Kidney (tissue), 14 donors: ENCODE results near the gene CDS2. TPM values are rescaled to one million over a fixed set of nuclear protein-coding genes. Genes with fewer than 3 reads are reported as not detected.

ENCODE experiments used
- DNase-seq, 5 donors: peaks; one replicate each; pipeline ENCODE4 v3.0.0-alpha.2; 2013 to 2020
- FAIRE-seq: peaks from 2 replicates; lab custom pipeline; 2012; peaks lifted over from hg19 to GRCh38; lab: Jason Lieb, UNC
- H3K27ac ChIP-seq, 2 donors: one replicate each; pipeline ENCODE4 v1.7.0; 2013; ENCODE audit warnings: low read depth in 2 of 2, low read length in 2 of 2, inconsistent platforms in 1 of 2
- H3K27me3 ChIP-seq: one replicate; pipeline ENCODE4 v1.7.1; 2013; ENCODE audit warnings: low read length, inconsistent platforms; ENCODE audit not compliant: control insufficient read depth, insufficient read depth
- H3K36me3 ChIP-seq, 3 donors: one replicate each; pipeline versions ENCODE4 v1.7.0 to v1.7.1; 2013; ENCODE audit warnings: low read length in 3 of 3, control low read depth in 1 of 3, inconsistent platforms in 1 of 3; ENCODE audit not compliant: insufficient read depth in 3 of 3, control insufficient read depth in 2 of 3
- H3K4me1 ChIP-seq, 3 donors: one replicate each; pipeline versions ENCODE4 v1.7.0 to v1.7.1; 2013; ENCODE audit warnings: low read length in 3 of 3, inconsistent platforms in 1 of 3, low read depth in 1 of 3; ENCODE audit not compliant: control insufficient read depth in 2 of 3, insufficient read depth in 2 of 3
- H3K4me3 ChIP-seq, 3 donors: one replicate each; pipeline versions ENCODE4 v1.7.0 to v1.8.1; 2013; ENCODE audit warnings: low read length in 3 of 3, control low read depth in 1 of 3, inconsistent platforms in 1 of 3
- H3K9ac ChIP-seq, 3 donors: one replicate each; pipeline versions ENCODE4 v1.7.0 to v1.7.1; 2013; ENCODE audit warnings: low read length in 3 of 3, control low read depth in 1 of 3, inconsistent platforms in 1 of 3
- H3K9me3 ChIP-seq, 3 donors: one replicate each; pipeline versions ENCODE4 v1.7.0 to v1.7.1; 2013; ENCODE audit warnings: low read length in 3 of 3, control low read depth in 1 of 3, inconsistent platforms in 1 of 3; ENCODE audit not compliant: control insufficient read depth in 2 of 3, insufficient read depth in 1 of 3
- intact Hi-C: fragments of 100-400 bp; cut with DNase I; formaldehyde crosslinking; loops from one replicate; pipeline ENCODE4 v1.11.1; 2022
- polyA plus RNA-seq: library from polyadenylated mRNA; stranded (reverse); fragments of 350-450 nt; fragmentation: Illumina TruSeq; extraction: RNeasy Lipid Tissue Mini Kit (QIAGEN cat#74804); gene quantifications from one replicate; pipeline ENCODE4 v1.2.3, GENCODE V29; 2014; ENCODE audit warnings: low read depth, low replicate concordance; ENCODE audit not compliant: insufficient read depth
- total RNA-seq: library from RNA; stranded (reverse); fragmentation: NEBNext Ultra II Directional; extraction: Animal tissue kit (Norgen Biotek cat#: 25700); gene quantifications from one replicate; pipeline ENCODE4 v1.2.1, GENCODE V29; 2021
- TF ChIP-seq, protein P1 (sequence below): IDR thresholded peaks from 3 replicates; pipeline ENCODE4 v1.5.1; 2012; ENCODE audit warnings: mild to moderate bottlenecking, moderate library complexity, borderline replicate concordance; ENCODE audit not compliant: insufficient read depth; ENCODE audit errors: extremely low read depth
- donor health status: control.
- donor health status: control.
- donor health status: control.
- donor health status: control.
- donor health status: control.
- donor health status: DM: yes; HTN: yes; CAD: no.
- donor health status: Normal renal cell carcinoma (clear cell type).

Gene CDS2
- total and polyA plus RNA-seq, 2 donors from 2014 or later = 19.9 to 67.9 TPM

GRCh38 chr20:5221061-5221430 lies 94.2 kb downstream of the CDS2 start:
- no peaks in the 10 kb centered on the region for H3K9me3 ChIP-seq
- H3K27ac ChIP-seq = no peak overlapping the region
- intact Hi-C loops = no loop called here
- TF ChIP-seq, protein P1, sequence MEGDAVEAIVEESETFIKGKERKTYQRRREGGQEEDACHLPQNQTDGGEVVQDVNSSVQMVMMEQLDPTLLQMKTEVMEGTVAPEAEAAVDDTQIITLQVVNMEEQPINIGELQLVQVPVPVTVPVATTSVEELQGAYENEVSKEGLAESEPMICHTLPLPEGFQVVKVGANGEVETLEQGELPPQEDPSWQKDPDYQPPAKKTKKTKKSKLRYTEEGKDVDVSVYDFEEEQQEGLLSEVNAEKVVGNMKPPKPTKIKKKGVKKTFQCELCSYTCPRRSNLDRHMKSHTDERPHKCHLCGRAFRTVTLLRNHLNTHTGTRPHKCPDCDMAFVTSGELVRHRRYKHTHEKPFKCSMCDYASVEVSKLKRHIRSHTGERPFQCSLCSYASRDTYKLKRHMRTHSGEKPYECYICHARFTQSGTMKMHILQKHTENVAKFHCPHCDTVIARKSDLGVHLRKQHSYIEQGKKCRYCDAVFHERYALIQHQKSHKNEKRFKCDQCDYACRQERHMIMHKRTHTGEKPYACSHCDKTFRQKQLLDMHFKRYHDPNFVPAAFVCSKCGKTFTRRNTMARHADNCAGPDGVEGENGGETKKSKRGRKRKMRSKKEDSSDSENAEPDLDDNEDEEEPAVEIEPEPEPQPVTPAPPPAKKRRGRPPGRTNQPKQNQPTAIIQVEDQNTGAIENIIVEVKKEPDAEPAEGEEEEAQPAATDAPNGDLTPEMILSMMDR = no peak
- H3K4me1 ChIP-seq = no peaks in the 10 kb centered on the region
- H3K9ac ChIP-seq = no peak overlapping the region
- DNase-seq (peak in 2 of 5 donors; percentile 38 to 40), FAIRE-seq (no peak)
- H3K27me3 ChIP-seq = no peaks in the 10 kb centered on the region
- no peak overlapping the region for H3K4me3 ChIP-seq
- H3K36me3 ChIP-seq = no peaks in the 10 kb centered on the region

DNA sequence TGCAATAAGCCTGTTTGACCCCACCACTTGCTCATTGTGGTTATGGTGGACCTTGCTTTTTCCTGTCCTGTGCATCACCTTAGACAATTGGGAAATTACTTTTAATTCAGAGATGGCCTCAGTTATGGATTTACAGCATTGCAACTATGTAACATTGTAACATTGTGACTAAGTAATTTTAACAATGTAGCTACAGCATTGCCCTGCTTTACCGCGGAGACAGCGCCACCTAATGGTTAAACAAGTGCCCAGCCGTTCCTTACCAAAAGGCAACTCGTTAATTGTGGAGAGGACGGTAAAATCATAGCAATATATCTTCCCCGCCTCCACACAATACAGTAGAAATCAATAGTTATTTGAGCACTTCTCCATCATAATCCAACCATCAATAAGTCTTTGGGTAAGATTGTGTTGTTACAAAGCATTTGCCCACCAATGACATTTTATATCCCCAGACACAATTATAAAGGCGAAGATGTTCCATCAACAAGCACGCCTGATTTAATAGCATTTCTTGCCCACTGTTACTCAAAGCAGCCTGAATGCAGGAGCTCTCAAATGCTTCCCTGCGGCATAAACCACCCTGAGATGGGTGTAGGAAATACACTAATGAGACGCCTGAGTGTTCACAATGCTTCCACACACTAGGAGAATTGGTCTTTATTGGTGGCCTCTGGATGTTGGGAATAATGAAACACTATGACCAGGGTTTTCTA lies 96.3 kb downstream of the CDS2 start:
- Histone ChIP-seq H3K4me3 (no peak overlapping the region), H3K27me3 (no peaks in the 10 kb centered on the region), H3K27ac (no peak overlapping the region), H3K9me3 (no peaks in the 10 kb centered on the region), H3K36me3 (no peaks in the 10 kb centered on the region), H3K4me1 (no peaks in the 10 kb centered on the region), H3K9ac (no peak overlapping the region)
- intact Hi-C loops = no loop called here
- DNase-seq (peak in 3 of 5 donors; percentile 36 to 71 (median 49)), FAIRE-seq (no peak)
- TF ChIP-seq, protein P1 = peak; percentile 85

DNA sequence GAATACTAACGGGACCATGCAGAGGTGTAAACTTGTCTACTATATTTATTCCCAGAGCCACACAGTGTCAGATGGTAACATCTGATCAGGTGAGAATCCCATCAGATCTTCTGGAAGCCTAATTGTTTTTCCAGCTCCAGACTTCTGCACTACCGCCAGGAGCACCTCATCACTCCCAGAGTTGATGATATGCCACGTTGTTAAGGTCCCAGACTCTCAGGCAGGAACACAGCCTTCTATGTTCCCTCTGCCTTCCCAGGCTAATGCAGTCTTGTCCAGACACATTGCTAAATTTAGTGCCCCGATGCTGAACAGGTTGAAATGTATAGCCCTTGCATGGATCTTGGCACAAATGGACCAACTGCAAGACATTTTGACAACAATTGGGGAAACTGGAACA lies 103.7 kb downstream of the CDS2 start:
- no peaks in the 10 kb centered on the region for H3K36me3 ChIP-seq
- H3K9me3 ChIP-seq = no peaks in the 10 kb centered on the region
- no peak for FAIRE-seq
- H3K27ac ChIP-seq = no peak overlapping the region
- no peaks in the 10 kb centered on the region for H3K4me1 ChIP-seq
- H3K27me3 ChIP-seq = no peaks in the 10 kb centered on the region
- H3K4me3 ChIP-seq = no peak overlapping the region
- no peak overlapping the region for H3K9ac ChIP-seq
- DNase-seq = no peak
- intact Hi-C loops = no loop called here
- TF ChIP-seq, protein P1 = no peak
